ENCODE measurements around the gene DACT3. TPM values are rescaled to one million over a fixed set of nuclear protein-coding genes. Genes with fewer than 3 reads are reported as not detected.

The DACT3 gene
- total and polyA plus RNA-seq, 2 of the 13 experiments (the other 11 are each of a cell fraction or from before 2014, with no cell fraction given): 0.04 TPM; not detected in 1

DNA sequence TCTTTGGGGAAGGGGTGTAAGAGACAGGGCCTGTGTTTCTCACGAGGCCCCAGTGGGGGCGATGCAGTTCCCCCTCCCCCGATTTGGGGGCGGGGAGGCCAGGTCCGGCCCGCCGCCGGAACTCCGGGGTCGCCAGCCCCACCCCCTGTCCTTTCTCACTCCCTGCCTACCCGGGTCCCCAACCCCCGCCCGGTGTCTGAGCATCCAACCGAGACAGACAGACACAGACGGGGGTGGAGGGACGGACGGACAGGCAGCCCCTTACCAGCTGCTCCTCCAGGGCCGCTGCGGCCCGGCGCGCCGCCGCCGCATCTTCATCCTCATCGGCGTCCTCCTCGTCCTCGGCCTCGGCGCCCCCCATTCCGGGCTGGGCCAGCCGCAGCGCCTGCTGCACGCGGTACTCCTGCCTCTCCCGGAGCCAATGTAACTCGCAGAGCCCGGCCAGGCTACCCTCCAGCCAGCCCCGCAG lies 397 bp downstream of the DACT3 start:
- peak overlapping the region; percentile 73 for H3K4me2 ChIP-seq (ENCODE audit: low read depth, low read length)
- TF ChIP-seq ZNF124 (CRISPR knock-in tag; IDR thresholded peaks at IDR 0.05): no peak
- TF ChIP-seq ZFP90 (CRISPR knock-in tag; IDR thresholded peaks at IDR 0.05; ENCODE audit: borderline replicate concordance): no peak
- TF ChIP-seq SOX13 (IDR thresholded peaks at IDR 0.05): no peak
- no peak for TF ChIP-seq SOX13 (CRISPR knock-in tag; conservative IDR thresholded peaks at IDR 0.05 in 1 of 2, IDR thresholded peaks at IDR 0.05 in 1 of 2)
- no peak for TF ChIP-seq RARG (CRISPR knock-in tag; IDR thresholded peaks at IDR 0.05; ENCODE audit: low read depth)
- TF ChIP-seq, protein P1, sequence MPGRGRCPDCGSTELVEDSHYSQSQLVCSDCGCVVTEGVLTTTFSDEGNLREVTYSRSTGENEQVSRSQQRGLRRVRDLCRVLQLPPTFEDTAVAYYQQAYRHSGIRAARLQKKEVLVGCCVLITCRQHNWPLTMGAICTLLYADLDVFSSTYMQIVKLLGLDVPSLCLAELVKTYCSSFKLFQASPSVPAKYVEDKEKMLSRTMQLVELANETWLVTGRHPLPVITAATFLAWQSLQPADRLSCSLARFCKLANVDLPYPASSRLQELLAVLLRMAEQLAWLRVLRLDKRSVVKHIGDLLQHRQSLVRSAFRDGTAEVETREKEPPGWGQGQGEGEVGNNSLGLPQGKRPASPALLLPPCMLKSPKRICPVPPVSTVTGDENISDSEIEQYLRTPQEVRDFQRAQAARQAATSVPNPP (CRISPR knock-in tag; IDR thresholded peaks at IDR 0.05): no peak
- TF ChIP-seq, protein P2, sequence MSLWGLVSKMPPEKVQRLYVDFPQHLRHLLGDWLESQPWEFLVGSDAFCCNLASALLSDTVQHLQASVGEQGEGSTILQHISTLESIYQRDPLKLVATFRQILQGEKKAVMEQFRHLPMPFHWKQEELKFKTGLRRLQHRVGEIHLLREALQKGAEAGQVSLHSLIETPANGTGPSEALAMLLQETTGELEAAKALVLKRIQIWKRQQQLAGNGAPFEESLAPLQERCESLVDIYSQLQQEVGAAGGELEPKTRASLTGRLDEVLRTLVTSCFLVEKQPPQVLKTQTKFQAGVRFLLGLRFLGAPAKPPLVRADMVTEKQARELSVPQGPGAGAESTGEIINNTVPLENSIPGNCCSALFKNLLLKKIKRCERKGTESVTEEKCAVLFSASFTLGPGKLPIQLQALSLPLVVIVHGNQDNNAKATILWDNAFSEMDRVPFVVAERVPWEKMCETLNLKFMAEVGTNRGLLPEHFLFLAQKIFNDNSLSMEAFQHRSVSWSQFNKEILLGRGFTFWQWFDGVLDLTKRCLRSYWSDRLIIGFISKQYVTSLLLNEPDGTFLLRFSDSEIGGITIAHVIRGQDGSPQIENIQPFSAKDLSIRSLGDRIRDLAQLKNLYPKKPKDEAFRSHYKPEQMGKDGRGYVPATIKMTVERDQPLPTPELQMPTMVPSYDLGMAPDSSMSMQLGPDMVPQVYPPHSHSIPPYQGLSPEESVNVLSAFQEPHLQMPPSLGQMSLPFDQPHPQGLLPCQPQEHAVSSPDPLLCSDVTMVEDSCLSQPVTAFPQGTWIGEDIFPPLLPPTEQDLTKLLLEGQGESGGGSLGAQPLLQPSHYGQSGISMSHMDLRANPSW (CRISPR knock-in tag; IDR thresholded peaks at IDR 0.05; ENCODE audit: borderline replicate concordance): no peak
- TF ChIP-seq ARID4A (CRISPR knock-in tag; IDR thresholded peaks at IDR 0.05; ENCODE audit: borderline replicate concordance): 0 out of 2 replicates have a peak, but pooled peaks have one; percentile 5
- no peak for TF ChIP-seq KDM3A (CRISPR knock-in tag; IDR thresholded peaks at IDR 0.05; ENCODE audit: low read depth)
- TF ChIP-seq KLF16 (CRISPR knock-in tag; IDR thresholded peaks at IDR 0.05): no peak
- no peak for TF ChIP-seq ZBTB38 (CRISPR knock-in tag; IDR thresholded peaks at IDR 0.05)
- no peak for TF ChIP-seq ZNF713 (CRISPR knock-in tag; IDR thresholded peaks at IDR 0.05)
- TF ChIP-seq, protein P3, sequence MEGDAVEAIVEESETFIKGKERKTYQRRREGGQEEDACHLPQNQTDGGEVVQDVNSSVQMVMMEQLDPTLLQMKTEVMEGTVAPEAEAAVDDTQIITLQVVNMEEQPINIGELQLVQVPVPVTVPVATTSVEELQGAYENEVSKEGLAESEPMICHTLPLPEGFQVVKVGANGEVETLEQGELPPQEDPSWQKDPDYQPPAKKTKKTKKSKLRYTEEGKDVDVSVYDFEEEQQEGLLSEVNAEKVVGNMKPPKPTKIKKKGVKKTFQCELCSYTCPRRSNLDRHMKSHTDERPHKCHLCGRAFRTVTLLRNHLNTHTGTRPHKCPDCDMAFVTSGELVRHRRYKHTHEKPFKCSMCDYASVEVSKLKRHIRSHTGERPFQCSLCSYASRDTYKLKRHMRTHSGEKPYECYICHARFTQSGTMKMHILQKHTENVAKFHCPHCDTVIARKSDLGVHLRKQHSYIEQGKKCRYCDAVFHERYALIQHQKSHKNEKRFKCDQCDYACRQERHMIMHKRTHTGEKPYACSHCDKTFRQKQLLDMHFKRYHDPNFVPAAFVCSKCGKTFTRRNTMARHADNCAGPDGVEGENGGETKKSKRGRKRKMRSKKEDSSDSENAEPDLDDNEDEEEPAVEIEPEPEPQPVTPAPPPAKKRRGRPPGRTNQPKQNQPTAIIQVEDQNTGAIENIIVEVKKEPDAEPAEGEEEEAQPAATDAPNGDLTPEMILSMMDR (CRISPR knock-in tag; IDR thresholded peaks at IDR 0.05): no peak
- no peak for TF ChIP-seq SP140L (CRISPR knock-in tag; IDR thresholded peaks at IDR 0.05; ENCODE audit: borderline replicate concordance)

More for the DNA sequence above, 397 bp downstream of the DACT3 start:
- in situ Hi-C loops (cut with HindIII; ENCODE audit: extremely low pct_ligation_motif_present, low pct_unique_long_range_greater_than_20kb): loop anchor here (10.0 kb wide), 1 partner anchor 46 kb away; no protein-coding TSS in a partner anchor
- ChIA-PET CTCF (ENCODE audit: low intra/inter-chr PET ratio, low total read pairs) (interaction anchor here (1.5 to 2.2 kb wide), 3 partner anchors 35 to 46 kb away, joined by 4 to 34 read pairs (median 29); partner anchors contain the start of gene PTGIR), POLR2A (interaction anchor here (0.6 to 2.1 kb wide), 7 partner anchors 12 to 665 kb away, joined by 3 to 16 read pairs (median 7); partner anchors contain the start of genes CALM3 and CCDC61)
- peak overlapping the region in 2 of 3 experiments; percentile 52 to 64; a peak in 4 of 6 replicates for H3K4me3 ChIP-seq (replicated peaks in 1 of 3; ENCODE audit: insufficient read depth in 1 of 3, low read depth in 2 of 3, low read length in 3 of 3)
- DNase-seq (ENCODE audit: low spot score): no peak
- H3K27ac ChIP-seq (ENCODE audit: extremely low read length, insufficient read depth, low read length): no peak overlapping the region
- H3K36me3 ChIP-seq (replicated peaks in 1 of 2; ENCODE audit: control insufficient read depth in 1 of 2, insufficient read depth in 2 of 2, low read length in 2 of 2): no peaks in the 10 kb centered on the region
- H3K27me3 ChIP-seq (ENCODE audit: control insufficient read depth in 1 of 2, insufficient read depth in 2 of 2, low read length in 2 of 2): peaks cover 4 to 23% of the 10 kb centered on the region in 2 experiments; a peak in 3 of 5 replicates
- no peak overlapping the region for H2AFZ ChIP-seq (ENCODE audit: low read length)
- FAIRE-seq: no peak
- no peak overlapping the region for H3K9ac ChIP-seq (ENCODE audit: insufficient read depth, low read depth, low read length)
- BruUV-seq (replicated peaks): no TSS peak
- H3K79me2 ChIP-seq (ENCODE audit: insufficient read depth, low read length): no peaks in the 10 kb centered on the region
- H3K9me3 ChIP-seq (ENCODE audit: low read length): no peaks in the 10 kb centered on the region
- H3K4me1 ChIP-seq (ENCODE audit: insufficient read depth, low read length): peaks cover 37% of the 10 kb centered on the region
- peaks cover 5% of the 10 kb centered on the region; the same call in 1 of the 2 replicates for H4K20me1 ChIP-seq (ENCODE audit: insufficient read depth, low read length)
- ATAC-seq: no peak
- intact Hi-C loops (cut with micrococcal nuclease; ENCODE audit: unreplicated experiment): no loop called here
- 1% methylated on average over 10 of the region's 40 CpGs for WGBS (ENCODE audit: low lambda C conversion rate)

Data from HepG2 (cell line).